K562 (cell line): Measurements from ENCODE around the gene HSPB1.

Experiments
- CTCF ChIP-seq, 3 experiments: IDR thresholded peaks in 2 of 3; conservative IDR thresholded peaks in 1 of 3; 2 replicates each; pipeline ENCODE4 v1.5.1; 2011 to 2012; ENCODE audit warnings: low read length in 3 of 3, mild to moderate bottlenecking in 3 of 3, control low read depth in 2 of 3, improper control_type of control experiment in 1 of 3, inconsistent platforms in 1 of 3, low read depth in 1 of 3, mixed read lengths in 1 of 3, moderate library complexity in 1 of 3; ENCODE audit not compliant: insufficient read depth in 2 of 3
- FOXA1 ChIP-seq: fragments of 450-650 bp; IDR thresholded peaks from 2 replicates; pipeline ENCODE4 v1.6.1; 2016; ENCODE audit warnings: mild to moderate bottlenecking, borderline replicate concordance
- JUN ChIP-seq, 2 experiments: sonication (generic) in 1 of 2; formaldehyde crosslinking in 1 of 2; IDR thresholded peaks; 2 replicates each; pipeline versions ENCODE4 v1.6.1 to v1.8.0; 2012 to 2022; ENCODE audit warnings: borderline replicate concordance in 2 of 2, mild to moderate bottlenecking in 2 of 2, improper control_type of control experiment in 1 of 2, low read depth in 1 of 2, low read length in 1 of 2, missing genetic modification reagents in 1 of 2
- NR2C2 ChIP-seq, 2 experiments: fragments of 200-800 bp in 1 of 2; sonication (Bioruptor generic) in 1 of 2; sonication (generic) in 1 of 2; formaldehyde crosslinking in 1 of 2; IDR thresholded peaks; 2 replicates each; pipeline versions ENCODE4 v1.6.1 to v1.8.0; 2016 to 2022; ENCODE audit warnings: mild to moderate bottlenecking in 1 of 2, missing compliant biosample characterization in 1 of 2, missing genetic modification characterization in 1 of 2, missing genetic modification reagents in 1 of 2
- PCBP2 ChIP-seq: fragments of 200-400 bp; formaldehyde crosslinking; IDR thresholded peaks from 2 replicates; pipeline ENCODE4 v1.6.1; 2018; ENCODE audit warnings: low read length, low read depth, mild to moderate bottlenecking, moderate library complexity; ENCODE audit not compliant: poor library complexity, severe bottlenecking
- SIN3B ChIP-seq: fragments of 450-650 bp; IDR thresholded peaks from 2 replicates; pipeline ENCODE4 v1.6.1; 2017; ENCODE audit warnings: low read depth, mild to moderate bottlenecking, moderate library complexity
- ZNF311 ChIP-seq: fragments of 250-450 bp; sonication (Bioruptor Pico); IDR thresholded peaks from 2 replicates; pipeline ENCODE4 v1.4.0; 2020; ENCODE audit warnings: mild to moderate bottlenecking, moderate library complexity
- TF ChIP-seq, protein P1 (sequence below): IDR thresholded peaks from 2 replicates; pipeline ENCODE4 v1.6.1; 2011; ENCODE audit warnings: borderline replicate concordance, low read depth, mild to moderate bottlenecking, moderate library complexity, low read length; ENCODE audit not compliant: insufficient read depth, poor library complexity, severe bottlenecking
- TF ChIP-seq, protein P2 (sequence below): sonication (generic); formaldehyde crosslinking; IDR thresholded peaks from 2 replicates; pipeline ENCODE4 v1.9.0; 2022; ENCODE audit warnings: mild to moderate bottlenecking, missing genetic modification reagents

DNA sequence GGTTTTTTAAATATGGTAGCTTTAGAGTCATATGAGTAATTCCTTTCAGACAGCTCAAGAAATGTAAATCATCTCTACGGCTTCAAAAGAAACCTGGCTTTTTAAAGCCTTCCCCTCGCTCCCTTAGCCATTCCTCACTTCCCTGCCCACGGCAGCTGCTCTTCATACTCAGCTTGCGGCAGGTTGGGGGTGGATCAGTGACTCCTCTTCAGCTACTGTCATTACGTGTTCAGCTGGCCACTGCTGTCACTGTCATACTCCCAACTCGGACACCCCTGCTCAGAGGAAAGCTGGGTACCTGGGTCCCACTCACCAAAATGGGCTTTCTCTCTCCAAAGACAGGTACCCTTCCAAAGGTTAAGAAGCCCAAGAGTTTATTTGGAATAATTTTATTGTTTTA, 49.7 kb downstream of the HSPB1 start:
- TF ChIP-seq ZNF311 (CRISPR knock-in tag) (no peak), CTCF (IDR thresholded peaks at IDR 0.05 in 2 of 3, conservative IDR thresholded peaks at IDR 0.05 in 1 of 3; ENCODE audit: insufficient read depth in 2 of 3, low read depth in 1 of 3, low read length in 3 of 3) (no peak), NR2C2 (CRISPR knock-in tag; IDR thresholded peaks at IDR 0.05) (no peak), NR2C2 (tag; IDR thresholded peaks at IDR 0.05) (no peak), JUN (IDR thresholded peaks at IDR 0.05; ENCODE audit: borderline replicate concordance, low read depth, low read length) (no peak), JUN (CRISPR knock-in tag; IDR thresholded peaks at IDR 0.05; ENCODE audit: borderline replicate concordance) (no peak), SIN3B (no peak), FOXA1 (no peak), PCBP2 (no peak)
- TF ChIP-seq, protein P1, sequence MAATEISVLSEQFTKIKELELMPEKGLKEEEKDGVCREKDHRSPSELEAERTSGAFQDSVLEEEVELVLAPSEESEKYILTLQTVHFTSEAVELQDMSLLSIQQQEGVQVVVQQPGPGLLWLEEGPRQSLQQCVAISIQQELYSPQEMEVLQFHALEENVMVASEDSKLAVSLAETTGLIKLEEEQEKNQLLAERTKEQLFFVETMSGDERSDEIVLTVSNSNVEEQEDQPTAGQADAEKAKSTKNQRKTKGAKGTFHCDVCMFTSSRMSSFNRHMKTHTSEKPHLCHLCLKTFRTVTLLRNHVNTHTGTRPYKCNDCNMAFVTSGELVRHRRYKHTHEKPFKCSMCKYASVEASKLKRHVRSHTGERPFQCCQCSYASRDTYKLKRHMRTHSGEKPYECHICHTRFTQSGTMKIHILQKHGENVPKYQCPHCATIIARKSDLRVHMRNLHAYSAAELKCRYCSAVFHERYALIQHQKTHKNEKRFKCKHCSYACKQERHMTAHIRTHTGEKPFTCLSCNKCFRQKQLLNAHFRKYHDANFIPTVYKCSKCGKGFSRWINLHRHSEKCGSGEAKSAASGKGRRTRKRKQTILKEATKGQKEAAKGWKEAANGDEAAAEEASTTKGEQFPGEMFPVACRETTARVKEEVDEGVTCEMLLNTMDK, result no peak
- TF ChIP-seq, protein P2, sequence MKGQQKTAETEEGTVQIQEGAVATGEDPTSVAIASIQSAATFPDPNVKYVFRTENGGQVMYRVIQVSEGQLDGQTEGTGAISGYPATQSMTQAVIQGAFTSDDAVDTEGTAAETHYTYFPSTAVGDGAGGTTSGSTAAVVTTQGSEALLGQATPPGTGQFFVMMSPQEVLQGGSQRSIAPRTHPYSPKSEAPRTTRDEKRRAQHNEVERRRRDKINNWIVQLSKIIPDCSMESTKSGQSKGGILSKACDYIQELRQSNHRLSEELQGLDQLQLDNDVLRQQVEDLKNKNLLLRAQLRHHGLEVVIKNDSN, result no peak
